Measurements from ENCODE around the gene ANKRD13B.
"Not testable (repeated sequence)": the region's sequence is repeated elsewhere in the genome, so short reads cannot be mapped to it uniquely, and the experiment has no call there.

The ANKRD13B gene

GRCh38 chr17:29592850-29593551 is at the start of gene ANKRD13B:
TSS of gene ANKRD13B (plus strand) at chr17:29593132. CDS start at chr17:29593622, 490 bp downstream.
- DNase-seq = peak; percentile 58 to 91

GRCh38 chr17:29544066-29544465 is 48.9 kb upstream of the ANKRD13B start:
- no peak for DNase-seq

GRCh38 chr17:29546085-29546484 is 46.8 kb upstream of the ANKRD13B start:
- no peak for DNase-seq

GRCh38 chr17:29546830-29547229 is 46.1 kb upstream of the ANKRD13B start:
- no peak for DNase-seq

GRCh38 chr17:29549177-29549923 is 43.6 kb upstream of the ANKRD13B start:
- no peak for DNase-seq

GRCh38 chr17:29555840-29556239 is 37.1 kb upstream of the ANKRD13B start:
- peak in 1 of 2 experiments; percentile 25 for DNase-seq

- DNase-seq = no peak
These were observed 35.7 kb upstream of the ANKRD13B start for GRCh38 chr17:29557085-29557738.

- DNase-seq = no peak
These were observed 35.2 kb upstream of the ANKRD13B start for GRCh38 chr17:29557739-29558116.

GRCh38 chr17:29558139-29558538 is 34.8 kb upstream of the ANKRD13B start:
- DNase-seq = not testable (repeated sequence)

- DNase-seq = no peak
These were observed 33.3 kb upstream of the ANKRD13B start for GRCh38 chr17:29559640-29560039.

GRCh38 chr17:29560316-29560715 is 32.6 kb upstream of the ANKRD13B start:
- no peak for DNase-seq

GRCh38 chr17:29561554-29562517 is 31.1 kb upstream of the ANKRD13B start:
- no peak for DNase-seq

GRCh38 chr17:29562615-29563014 is 30.3 kb upstream of the ANKRD13B start:
- no peak for DNase-seq

- DNase-seq = no peak
These were observed 29.1 kb upstream of the ANKRD13B start for GRCh38 chr17:29563816-29564215.

GRCh38 chr17:29565643-29566472 is 27.1 kb upstream of the ANKRD13B start:
- peak; percentile 39 to 86 for DNase-seq

- peak; percentile 39 to 91 for DNase-seq
These were observed 26.2 kb upstream of the ANKRD13B start, which contains the start of gene ABHD15 for GRCh38 chr17:29566473-29567303. TSS of gene ABHD15 (minus strand) at chr17:29567037. CDS start at chr17:29566966, 71 bp downstream.

- no peak for DNase-seq
These were observed 25.7 kb upstream of the ANKRD13B start for GRCh38 chr17:29567304-29567553.

- DNase-seq = peak; percentile 78 to 91
These were observed 25.2 kb upstream of the ANKRD13B start for GRCh38 chr17:29567554-29568330.

GRCh38 chr17:29568331-29569244 is 24.3 kb upstream of the ANKRD13B start, which contains the start of gene TP53I13:
TSS of gene TP53I13 (plus strand) at chr17:29568701. CDS start at chr17:29568759, 58 bp downstream.
- peak; percentile 89 to 99 for DNase-seq
